Sigmoid colon (tissue), 4 donors: ENCODE measurements around the gene TMEM18.

Experiments used
- EP300 ChIP-seq, 4 donors: sonication (generic); formaldehyde crosslinking; IDR thresholded peaks; one replicate each; pipeline ENCODE4 v1.6.1; 2017; ENCODE audit warnings: antibody characterized with exemption in 4 of 4
- POLR2A ChIP-seq, 2 donors: fragments of 450-650 bp; IDR thresholded peaks; one replicate each; pipeline ENCODE4 v1.6.1; 2016; ENCODE audit warnings: antibody characterized with exemption in 2 of 2, mild to moderate bottlenecking in 2 of 2, moderate library complexity in 2 of 2
- POLR2AphosphoS5 ChIP-seq, 4 donors: sonication (generic); formaldehyde crosslinking; IDR thresholded peaks; one replicate each; pipeline ENCODE4 v1.6.1; 2017; ENCODE audit warnings: antibody characterized with exemption in 4 of 4
- TF ChIP-seq, protein P1 (sequence below), 4 experiments: fragments of 450-650 bp in 3 of 4; fragments of 200-600 bp in 1 of 4; IDR thresholded peaks; one replicate each; pipeline ENCODE4 v1.5.1; 2016 to 2019; ENCODE audit warnings: antibody characterized with exemption in 4 of 4, mild to moderate bottlenecking in 3 of 4, moderate library complexity in 2 of 4

DNA sequence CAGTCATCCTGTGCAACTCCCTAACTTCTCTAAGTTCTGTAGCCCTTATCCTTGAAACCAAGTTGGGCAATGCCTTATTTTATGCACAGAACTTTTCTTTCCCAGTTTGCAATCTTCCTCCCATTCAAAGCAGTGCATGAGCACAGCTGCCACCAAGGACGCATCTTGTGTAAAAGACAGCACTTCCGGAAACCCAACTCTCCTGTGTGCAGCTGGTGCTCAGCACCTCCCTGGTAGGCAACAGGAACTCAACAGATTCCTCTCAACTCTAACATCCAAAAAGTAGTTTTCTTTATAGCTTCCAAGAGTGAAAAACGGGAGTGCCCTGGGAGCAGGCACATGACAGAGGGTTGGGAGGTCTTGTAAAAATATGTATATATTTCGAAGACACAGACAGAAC is 2.2 kb downstream of the TMEM18 start:
- TF ChIP-seq, protein P1, sequence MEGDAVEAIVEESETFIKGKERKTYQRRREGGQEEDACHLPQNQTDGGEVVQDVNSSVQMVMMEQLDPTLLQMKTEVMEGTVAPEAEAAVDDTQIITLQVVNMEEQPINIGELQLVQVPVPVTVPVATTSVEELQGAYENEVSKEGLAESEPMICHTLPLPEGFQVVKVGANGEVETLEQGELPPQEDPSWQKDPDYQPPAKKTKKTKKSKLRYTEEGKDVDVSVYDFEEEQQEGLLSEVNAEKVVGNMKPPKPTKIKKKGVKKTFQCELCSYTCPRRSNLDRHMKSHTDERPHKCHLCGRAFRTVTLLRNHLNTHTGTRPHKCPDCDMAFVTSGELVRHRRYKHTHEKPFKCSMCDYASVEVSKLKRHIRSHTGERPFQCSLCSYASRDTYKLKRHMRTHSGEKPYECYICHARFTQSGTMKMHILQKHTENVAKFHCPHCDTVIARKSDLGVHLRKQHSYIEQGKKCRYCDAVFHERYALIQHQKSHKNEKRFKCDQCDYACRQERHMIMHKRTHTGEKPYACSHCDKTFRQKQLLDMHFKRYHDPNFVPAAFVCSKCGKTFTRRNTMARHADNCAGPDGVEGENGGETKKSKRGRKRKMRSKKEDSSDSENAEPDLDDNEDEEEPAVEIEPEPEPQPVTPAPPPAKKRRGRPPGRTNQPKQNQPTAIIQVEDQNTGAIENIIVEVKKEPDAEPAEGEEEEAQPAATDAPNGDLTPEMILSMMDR (IDR thresholded peaks at IDR 0.05): no peak
- TF ChIP-seq POLR2A (IDR thresholded peaks at IDR 0.05) (no peak), EP300 (IDR thresholded peaks at IDR 0.05) (no peak), POLR2AphosphoS5 (IDR thresholded peaks at IDR 0.05) (no peak)
